ENCODE measurements around the gene PEAK1.
"Not testable (repeated sequence)": the region's sequence is repeated elsewhere in the genome, so short reads cannot be mapped to it uniquely, and the experiment has no call there.

Gene PEAK1

DNA sequence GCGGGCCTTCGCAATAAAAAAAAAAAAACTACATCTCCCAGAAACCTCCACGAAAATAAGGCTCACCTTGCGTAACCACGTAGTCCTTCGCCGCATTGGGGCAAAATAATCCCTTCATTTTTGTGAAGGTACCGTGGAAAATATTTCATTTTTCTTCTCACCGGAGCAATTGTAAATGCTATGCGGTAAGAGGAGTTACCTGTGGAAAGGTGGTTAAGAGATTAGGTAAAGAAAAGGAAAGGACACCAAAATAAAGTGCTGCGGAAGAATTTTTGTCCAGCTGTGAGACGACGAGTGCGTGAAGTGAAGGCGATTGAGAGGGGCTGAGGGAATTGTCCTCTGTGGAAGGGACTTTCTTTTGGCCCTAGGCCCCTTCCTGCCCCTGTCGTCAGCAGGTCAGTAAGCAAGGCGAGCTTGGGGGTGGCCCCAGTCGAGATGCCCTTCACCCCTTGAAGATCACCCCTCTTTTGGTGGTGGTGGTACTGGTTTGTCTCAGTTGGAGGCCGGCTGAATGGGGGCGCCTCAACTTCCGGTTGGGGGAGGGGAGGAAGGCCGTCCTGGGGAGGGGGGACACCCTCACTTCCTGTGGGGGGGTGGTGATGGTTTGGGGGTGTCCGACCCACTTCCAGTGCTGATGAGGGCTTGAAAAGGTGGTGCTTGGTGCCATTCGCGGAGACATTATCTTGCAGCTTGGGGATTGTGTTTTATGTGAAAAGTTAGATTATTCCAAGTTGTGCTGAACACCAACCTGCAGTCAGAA, 886 bp upstream of the PEAK1 start, which contains the start of gene HMG20A:
TSS of gene HMG20A (plus strand) at position 279 of the 760 bp plus-strand sequence. CDS start 37,520 bp downstream, outside the sequence.
- DNase-seq: peak; percentile 65 to 86 (median 84)

DNA sequence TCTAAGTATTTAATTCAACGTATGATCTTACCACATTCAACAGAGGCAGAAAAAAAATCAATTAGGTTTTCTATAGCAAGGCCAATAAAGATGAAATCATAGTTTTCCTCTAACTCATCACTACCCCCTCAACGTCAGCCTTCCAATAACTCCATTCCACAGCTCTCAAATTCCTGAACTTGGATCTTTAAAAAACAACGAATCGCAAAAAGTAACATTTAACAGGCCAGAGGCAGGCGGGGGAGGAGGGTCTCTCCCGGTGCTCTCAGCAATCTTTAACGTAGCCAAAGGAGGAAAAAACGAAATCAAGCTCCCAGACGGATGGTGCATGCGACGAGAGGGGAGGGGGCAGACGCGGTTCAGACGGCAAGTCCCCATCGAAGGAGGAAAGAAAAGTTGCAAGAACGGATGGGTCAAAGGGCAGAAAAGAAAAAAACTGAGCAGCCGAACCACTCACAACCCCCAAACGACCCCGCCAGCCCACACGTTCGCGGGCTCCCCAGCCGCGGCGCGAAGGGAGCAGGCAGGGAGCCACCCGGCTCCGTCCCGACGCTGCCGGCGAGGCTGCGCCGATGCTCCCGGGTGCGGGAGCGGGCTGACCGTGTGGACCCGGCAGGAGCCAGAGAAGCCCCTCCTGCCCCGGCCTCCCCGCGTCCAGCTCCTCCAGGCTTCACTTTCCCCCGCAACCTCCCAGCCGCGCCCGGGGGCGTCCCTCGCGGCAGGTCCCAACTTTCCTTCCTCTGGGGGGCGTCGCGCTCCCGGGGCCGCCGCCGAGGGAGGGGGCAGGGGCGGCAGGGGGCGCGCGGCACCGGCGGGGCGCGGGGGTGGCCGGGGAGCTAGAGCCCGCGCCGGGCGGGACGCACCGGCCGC, 703 bp downstream of the PEAK1 start:
- peak; percentile 56 to 74 (median 72) for DNase-seq

DNA sequence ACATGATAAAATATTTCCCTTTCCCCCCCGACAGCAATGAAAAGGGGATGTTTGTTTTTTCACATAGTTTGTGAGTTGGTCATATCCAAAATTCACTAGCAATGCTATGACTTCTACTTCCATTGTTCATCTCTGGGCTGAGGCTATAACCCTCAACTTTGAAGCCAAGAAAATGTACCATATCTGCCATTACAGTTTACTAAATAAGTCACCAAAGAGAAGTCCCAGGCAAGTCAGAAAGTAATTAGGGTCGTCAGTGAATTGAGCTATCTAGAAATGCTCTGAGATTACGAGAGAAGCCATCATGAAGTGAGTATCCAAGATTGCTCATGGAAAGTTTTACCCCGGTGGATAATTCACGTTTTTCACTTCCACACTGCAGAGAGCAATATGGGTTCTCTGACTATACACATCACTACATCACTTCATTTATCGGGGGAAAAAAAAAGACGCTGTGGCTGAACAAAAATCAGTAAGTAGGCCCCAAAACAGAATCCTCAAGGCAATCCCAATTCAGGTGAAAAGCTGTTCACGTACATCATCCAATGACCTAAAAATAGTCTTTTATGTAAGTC, 1.4 kb downstream of the PEAK1 start:
- DNase-seq: peak in 2 of 3 donors; percentile 46 to 48

DNA sequence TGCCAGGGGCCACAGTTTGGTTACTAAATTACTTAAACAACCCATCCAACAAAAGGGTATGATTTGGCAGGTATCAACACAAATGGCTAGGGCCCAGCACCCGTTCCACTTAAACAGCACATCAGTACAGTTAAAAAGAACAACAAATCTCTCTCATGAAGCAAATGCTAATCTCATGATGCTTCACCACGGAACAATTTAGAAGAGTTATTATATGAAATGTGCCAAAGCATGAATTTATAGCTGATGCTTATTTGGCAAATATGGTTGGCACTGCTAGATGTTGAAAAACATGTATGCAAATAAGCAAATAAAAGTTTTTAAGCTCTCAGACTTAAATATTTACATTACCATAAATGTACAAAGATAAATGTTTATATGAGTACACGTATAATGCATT, 2.3 kb downstream of the PEAK1 start:
- DNase-seq: no peak

DNA sequence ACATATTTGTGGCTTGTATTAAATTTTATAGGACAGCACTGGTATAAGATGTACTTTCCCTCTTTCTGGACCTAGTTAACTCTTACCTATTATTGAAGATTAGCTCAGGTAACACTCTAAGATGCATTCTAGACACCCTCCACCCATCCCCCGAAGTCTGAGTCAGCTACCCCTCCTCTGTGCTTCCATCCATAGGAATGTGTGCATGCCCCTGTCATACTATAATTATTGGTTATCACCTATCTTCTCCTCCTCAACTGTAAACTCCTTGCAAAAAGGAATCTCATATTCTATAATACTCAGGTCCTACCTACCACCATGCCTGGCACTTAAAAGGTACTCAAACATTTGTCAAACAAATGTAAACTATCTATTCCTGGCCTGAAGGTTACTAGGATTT, 3.0 kb downstream of the PEAK1 start:
- DNase-seq: no peak

DNA sequence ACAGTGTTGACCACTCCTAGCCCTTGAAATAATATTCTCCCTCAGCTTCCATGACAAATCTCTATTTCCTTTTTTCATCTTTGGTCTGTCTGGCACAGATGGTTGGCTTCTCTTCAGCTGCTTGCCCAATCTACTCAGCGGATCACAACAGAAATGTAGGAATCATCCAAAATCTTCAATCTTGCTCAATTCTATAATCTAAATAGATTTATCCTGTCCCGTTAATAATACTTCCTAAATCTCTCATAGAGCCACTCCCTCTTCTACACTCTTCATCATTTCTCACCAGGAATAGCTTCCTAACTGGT, 3.8 kb downstream of the PEAK1 start:
- peak; percentile 60 to 89 (median 86) for DNase-seq

DNA sequence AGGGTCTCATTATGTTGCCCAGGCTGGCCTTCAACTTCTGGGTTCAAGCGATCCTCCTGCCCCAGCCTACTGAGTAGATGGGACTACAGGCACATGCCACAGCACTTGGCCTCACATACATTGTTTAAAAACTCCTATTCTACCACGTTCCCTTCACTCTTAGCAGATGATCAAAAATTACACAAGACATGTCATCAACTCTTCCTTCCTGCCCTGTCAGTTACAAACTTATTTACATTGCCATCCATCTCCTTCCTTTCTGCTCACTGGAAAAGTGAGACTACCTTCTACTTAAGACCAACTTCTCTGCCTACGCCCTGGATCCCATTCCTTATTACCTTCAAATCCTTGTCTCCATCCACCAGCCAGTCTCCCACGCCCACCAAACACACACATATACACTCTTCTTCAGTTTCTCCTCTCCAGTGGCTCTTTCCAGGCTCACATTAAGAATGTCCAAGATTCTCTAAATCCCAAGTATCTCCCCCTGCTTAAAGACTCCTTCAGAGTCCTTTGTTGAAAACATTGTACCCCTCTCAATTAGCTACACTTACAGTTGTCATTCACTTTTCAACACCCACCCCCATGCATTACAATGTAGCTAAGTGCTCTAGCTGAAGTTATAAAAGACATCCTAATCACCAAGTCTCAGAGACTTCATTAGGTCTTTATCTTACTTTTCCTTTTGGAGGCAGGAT, 4.3 kb downstream of the PEAK1 start:
- DNase-seq: peak in 2 of 3 donors; percentile 27 to 31

DNA sequence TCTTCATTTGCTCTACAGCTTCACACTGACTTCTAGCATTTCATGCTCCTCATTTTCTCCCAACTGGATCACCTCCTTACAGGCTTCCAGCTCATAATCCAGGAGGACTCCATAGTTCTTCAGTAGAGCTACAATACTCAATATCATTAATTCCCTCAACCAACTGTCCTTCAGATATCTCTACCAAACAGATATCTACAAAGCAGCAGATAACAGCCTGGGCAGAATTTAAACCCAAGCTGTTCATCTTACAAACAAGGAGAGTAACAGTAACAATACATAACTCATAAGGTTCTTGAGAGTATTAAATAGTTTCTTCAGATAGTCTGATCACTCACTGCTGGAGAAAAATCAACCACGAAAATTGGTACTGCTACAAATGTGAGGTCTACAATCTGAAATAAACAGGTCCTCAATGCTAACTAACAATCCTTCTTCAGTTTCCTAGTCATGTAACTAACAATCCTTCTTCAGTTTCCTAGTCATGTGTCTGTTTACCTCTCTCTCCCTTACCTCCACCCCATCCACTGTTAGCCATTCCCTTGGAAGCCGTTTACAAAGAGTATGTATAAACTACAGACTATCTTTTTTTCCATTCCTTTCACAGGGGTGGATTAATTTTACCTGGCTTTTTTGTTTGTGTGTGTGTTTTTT, 5.0 kb downstream of the PEAK1 start:
- DNase-seq: no peak

DNA sequence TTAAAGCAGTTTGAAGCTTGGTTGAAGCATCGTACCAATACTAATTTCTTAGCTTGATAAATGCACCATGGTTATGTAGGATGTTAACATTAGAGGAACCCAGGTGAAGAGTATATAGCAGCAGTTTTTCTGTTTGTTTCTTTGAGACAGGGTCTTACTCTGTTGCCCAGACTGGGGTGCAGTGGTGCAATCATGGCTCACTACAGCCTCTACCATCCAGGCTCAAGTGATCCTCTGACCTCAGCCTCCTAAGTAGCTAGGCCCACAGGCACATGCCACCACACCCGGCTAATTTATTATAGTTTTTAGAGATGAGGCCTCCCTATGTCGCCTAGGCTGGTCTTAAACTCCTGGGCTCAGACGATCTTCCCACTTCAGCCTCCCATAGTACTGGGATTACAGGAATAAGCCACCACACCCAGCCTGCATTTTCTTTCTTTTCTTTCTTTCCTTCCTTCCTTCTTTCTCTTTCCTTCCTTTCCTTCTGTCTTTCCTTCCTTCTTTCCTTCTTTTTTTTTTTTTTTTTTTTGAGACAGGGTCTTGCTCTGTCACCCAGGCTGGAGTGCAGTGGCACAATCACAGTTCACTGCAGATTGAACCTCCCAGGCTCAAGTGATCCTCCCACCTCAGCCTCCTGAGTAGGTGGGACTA, 6.1 kb downstream of the PEAK1 start:
- no peak for DNase-seq

DNA sequence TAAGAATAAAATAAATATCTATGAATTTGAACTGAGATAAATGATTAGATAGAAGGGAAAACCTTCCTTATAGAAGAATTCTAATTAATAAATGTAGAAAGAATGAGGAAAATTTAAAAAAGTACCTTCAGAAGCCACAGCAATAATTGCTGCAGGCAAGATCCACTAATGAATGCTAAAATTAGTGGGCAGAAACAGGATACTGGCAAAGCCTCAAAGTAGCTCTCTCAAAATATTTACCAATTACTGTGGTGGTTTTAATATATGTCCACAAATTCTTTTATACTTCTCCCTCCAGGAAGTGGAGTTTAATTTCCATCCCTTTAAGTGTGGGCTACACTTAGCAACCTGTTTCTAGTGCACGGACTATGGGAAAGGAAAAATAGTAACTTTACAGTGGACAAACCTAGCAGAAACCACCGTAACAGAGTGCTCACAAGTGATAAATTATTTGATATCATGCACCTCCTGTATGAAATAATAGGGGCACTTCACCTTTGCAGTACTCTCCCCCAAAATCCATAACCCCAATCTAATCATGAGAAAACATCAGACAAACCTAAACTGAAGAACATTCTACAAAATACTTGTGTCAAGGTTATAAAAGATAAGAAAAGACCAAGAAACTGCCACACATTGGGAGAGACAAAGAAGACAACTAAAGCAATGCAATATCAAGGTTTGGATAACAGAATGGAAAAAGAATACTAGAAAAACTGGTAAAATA, 6.8 kb downstream of the PEAK1 start:
- no peak for DNase-seq

DNA sequence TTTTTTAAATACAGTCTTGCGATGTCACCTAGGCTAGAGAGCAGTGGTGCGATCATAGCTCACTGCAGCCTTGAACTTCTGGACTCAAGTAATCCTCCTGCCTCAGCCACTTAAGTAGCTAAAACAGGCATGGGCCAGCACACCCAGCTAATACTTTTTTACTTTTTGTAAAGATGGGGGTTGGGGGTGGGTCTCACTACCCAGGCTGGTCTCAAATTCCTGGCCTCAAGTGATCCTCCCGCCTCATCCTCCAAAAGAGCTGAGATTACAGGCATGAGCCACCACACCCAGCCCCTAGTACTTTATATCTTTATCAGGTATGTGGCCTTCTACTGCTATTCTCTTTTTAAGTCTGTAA, 8.3 kb downstream of the PEAK1 start:
- no peak for DNase-seq

DNA sequence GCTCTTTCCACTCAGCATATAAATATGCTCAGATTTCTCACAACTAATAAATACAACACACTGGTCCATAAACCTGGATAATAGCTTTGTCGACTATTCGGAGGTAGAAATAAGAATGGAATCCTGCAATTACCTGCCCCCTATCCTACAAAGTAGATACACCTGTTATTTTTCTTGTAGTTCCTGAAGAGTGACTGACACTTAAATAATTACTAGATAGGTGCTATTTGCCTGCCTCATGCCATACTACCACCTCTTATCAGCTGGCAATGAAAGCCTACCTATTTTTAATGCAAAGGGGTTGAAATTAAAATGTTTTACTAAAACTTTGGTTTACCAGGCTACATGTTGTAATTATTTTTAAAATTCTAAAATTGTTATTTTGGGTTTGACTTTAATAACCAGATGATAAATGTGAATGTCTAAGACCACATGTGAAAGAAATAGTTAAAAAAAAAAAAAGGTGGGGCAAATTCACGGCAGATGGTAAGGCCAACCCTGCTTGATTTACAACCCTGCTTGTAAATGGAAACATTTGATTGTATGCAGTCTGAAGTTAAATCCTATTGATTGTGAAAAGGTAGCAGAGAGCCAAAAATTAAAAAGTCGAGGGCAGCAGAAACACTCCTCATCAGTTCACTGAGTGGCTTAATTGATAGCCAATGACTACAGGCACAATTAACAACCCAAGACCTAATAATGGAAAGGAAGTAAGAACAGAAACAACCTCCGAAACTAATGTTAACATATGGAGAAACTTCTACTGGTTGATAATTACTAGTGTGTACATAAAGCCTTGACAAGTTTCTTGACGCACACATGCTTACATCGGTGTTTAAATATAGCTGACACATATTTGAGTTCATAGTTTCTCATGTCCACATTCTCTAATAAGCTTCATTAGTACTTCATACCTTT, 8.9 kb downstream of the PEAK1 start:
- no peak for DNase-seq

DNA sequence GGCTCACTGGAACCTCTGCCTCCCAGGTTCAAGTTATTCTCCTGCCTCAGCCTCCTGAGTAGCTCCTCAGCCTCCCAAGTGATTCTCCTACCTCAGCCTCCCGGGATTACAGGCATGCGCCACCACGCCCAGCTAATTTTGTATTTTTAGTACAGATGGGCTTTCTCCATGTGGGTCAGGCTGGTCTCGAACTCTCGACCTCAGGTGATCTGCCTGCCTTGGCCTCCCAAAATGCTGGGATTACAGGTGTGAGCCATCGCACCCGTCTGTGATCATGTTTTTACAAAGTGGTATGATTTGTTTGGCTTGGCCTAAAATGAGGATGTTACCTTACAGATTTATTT, 9.8 kb downstream of the PEAK1 start:
- DNase-seq: not testable (repeated sequence)

DNA sequence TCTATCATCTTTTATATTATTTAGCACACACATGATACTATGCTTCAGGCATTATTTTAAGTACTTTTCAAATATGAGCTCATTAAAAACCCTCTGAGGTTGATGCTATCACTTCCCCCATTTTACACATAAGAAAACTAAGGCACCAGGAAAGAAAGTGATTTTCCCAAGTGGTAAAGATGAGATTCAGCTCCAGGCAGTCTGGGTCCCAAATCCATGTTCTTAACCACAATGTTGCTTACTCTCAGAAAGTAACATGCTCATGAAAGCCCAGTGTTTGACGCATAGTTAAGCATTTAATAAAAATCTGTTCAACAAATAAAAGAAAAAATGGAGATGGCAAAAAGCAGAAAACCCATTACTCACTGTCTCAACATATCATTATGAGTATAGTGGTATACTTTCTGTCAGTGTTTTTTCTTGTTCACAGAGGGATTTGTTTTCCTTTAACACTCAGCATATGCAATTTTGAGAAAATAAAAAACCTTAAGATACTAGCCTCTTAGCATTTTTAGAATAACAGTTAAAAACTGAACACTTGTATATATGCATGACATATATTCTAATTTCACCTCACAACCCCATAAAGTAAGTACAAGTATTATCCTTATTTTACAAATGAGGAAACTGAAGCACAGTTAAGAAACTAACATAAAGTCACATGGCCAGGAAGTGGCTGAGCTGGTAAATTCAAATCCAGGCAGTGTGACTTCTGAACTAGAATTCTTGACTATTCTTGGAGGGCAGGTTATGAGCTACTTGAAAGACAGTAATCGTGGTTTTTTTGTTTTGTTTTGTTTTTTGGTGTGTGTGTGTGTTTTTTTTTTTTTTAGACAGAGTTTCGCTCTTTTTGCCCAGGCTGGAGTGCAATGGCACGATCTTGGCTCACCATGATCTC, 10.4 kb downstream of the PEAK1 start:
- peak; percentile 47 to 72 (median 68) for DNase-seq

DNA sequence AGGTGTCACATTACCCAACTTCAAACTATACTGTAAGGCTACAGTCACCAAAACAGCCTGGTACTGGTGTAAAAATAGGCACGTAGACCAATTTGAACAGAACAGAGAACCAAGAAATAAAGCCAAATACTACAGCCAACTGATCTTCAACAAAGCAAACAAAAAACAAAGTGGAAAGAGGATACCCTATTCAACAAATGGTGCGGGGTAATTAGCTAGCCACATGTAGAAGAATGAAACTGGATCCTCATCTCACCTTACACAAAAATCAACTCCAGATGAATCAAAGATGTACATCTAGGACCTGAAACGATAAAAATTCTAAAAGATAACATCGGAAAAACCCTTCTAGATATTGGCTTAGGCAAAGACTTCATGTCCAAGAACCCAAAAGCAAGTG, 13.1 kb downstream of the PEAK1 start:
- no peak for DNase-seq

DNA sequence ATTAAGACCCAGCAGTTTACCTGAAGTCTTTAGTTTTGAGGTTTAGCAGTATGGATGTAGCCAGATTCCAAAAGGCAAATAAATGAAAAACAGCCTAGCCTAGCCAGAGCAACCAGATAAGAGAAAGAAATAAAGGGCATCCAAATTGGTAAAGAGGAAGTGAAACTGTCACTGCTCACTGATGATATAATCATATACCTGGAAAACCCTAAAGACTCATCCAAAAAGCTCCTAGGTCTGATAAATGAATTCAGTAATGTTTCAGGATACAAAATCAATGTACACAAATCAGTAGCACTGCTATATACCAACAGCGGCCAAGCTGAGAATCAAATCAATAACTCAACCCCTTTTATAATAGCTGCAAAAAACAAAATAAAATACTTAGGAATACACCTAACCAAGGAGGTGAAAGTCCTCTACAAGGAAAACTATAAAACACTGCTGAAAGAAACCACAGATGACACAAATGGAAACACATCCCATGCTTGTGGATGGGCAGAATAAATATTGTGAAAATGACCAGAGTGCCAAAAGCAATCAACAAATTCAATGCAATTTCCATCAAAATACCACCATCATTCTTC, 13.6 kb downstream of the PEAK1 start:
- DNase-seq: peak in 2 of 3 donors; percentile 27 to 35

DNA sequence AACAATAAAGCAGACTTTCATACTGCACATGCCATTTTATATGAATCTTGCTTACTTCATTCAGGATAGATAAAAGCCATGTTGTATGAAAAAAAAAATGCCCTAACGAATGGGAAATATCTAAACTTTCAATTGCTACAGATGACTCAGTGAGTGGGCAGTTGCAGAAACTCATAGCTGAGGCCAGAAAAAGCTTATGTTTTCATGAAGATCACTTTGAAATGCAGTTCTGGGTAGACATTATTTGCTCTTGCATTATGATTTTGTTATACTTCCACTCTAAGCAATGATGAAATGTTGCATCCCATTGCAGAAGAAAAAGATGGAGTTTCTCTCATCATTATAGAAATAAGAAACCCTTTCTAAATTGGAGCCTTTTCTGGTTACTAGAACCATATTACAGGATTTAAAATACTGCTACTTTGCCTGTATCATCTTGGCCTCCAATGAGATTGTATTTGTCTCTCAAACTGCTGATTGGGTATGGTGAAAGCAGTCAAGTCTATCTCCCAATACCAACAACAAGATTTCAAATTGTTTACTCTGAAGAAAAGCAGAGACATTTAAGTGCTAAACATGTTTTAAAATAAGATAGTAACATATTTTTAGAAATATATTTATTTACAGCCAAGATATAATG, 17.0 kb downstream of the PEAK1 start:
- peak; percentile 47 to 78 (median 76) for DNase-seq

DNA sequence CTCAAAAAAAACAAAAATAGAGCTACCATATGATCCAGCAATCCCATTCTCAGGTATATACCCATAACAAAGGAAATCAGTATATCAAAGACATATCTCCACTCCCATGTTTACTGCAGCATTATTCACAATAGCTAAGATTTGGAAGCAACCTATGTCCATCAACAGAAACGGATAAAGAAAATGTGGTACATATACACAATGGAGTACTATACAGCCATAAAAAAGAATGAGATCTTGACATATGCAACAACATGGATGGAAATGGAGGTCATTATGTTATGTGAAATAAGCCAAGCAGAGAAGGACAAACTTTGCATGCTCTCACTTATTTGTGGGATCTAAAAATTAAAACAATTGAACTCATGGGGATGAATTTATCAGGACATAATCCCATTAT, 19.6 kb downstream of the PEAK1 start:
- DNase-seq: no peak
